HG02763 (cell line): ENCODE results near the gene TCHP.
A peak's percentile ranks its signal among the peaks of the same experiment; 100 is the strongest.
"Not testable (repeated sequence)": the region's sequence is repeated elsewhere in the genome, so short reads cannot be mapped to it uniquely, and the experiment has no call there.

Experiments used
- ATAC-seq: cut with Tn5 transposase; IDR thresholded peaks from one replicate; pipeline ENCODE4 v1.9.1; 2021; ENCODE audit warnings: mild to moderate bottlenecking, moderate library complexity; ENCODE audit not compliant: unreplicated experiment

The TCHP gene

GRCh38 chr12:109878749-109879148 lies 21.3 kb upstream of the TCHP start:
- ATAC-seq = no peak

DNA sequence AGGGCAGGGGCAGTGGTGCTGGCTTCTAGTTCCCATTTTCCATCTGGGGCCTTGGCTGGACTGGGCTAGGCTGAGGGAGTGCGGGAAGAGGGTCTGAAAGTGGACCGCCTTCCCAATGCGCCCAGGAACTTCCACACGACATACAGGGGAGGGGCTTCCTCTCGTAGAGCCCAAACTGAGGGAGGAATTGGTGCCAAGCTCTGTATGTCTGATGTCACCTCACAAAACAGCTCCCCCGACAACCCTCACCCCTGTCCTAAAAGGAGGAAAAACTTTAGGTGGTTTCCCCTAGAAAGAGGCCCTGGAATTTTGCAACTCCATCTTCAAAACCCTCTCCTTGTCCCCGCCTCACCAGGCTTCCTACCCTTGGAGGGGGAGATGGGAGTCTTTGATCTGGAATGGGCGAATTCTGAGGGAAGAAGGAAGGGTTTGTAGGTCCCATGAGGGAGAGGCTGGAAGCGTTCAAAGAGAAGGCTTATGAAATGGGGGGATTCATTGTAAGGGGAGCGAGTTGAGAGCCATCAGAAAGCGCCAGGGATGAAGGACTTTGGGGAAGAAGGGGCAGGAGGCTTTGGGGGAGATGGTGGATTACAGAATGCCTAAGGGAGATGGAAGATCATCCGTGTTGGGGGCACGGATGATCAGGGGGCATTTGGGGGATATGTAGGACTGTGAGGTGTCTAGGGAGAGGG lies 20.6 kb upstream of the TCHP start:
- ATAC-seq = no peak

- peak; percentile 94 for ATAC-seq
Measured at GRCh38 chr12:109880043-109880931, 19.8 kb upstream of the TCHP start, which contains the start of gene GLTP. Gene GLTP, minus strand, starts transcription at chr12:109880541. Its CDS starts 167 bp downstream, at chr12:109880374.

- ATAC-seq = no peak
Measured at GRCh38 chr12:109880938-109881337, 19.1 kb upstream of the TCHP start.

DNA sequence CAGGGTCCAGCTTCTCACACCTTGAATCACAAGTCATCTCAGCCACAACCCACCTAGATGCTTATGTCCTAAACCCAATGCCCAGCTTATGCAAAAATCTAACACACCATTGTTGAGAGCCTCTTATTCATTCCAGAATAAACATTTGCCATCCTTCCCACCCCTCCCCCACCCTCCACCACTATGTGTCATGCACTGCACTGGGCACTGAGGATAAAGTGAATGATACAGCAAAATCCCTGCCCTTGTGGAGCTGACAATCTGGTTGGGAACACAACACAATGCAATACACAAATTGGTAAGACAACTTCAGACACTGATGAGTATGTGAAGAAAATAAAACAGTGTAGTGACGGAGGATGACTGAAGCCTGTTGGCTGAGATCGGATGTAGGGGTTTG lies 18.3 kb upstream of the TCHP start:
- ATAC-seq = no peak

- no peak for ATAC-seq
Measured at GRCh38 chr12:109883461-109883860, 16.6 kb upstream of the TCHP start.

DNA sequence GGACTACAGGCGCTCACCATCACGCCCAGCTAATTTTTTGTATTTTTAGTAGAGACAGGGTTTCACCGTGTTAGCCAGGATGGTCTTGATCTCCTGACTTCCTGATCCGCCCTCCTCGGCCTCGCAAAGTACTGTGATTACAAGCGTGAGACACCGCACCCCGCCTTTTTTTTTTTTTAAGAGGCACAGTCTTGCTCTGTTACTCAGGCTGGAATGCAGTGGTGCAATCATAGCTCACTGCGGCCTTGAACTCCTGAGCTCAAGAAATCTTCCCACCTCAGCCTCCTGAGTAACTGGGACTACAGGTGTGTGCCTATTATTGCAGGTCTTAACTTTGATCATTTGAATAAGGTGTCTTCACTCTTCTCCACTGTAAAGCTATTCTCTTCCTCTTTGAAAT lies 14.5 kb upstream of the TCHP start:
- no peak for ATAC-seq

GRCh38 chr12:109888179-109889020 lies 11.7 kb upstream of the TCHP start:
- no peak for ATAC-seq

DNA sequence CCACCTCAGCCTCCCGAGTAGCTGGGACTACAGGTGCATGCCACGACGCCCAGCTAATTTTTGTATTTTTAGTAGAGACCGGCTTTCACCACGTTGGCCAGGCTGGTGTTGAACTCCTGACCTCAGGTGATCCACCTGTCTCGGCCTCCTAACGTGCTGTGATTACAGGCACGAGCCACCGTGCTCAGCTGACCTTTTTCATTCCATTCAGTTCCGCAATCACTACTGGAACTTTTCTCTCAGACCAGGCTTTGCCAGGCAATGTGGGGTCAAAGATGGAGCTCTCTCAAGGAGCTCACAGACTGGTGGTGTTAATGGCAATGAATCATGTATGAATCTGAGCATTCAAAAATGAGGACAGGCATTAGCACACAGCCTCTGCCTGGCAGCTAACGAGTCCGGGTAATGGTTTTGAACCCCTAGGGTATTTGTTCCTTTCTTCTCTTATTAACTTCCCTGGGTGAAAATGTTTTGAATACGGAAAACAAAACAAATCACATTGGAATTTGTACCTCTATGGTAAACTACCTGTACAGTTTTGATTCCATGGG lies 9.4 kb upstream of the TCHP start:
- ATAC-seq = no peak

GRCh38 chr12:109891731-109892130 lies 8.3 kb upstream of the TCHP start:
- ATAC-seq = not testable (repeated sequence)

DNA sequence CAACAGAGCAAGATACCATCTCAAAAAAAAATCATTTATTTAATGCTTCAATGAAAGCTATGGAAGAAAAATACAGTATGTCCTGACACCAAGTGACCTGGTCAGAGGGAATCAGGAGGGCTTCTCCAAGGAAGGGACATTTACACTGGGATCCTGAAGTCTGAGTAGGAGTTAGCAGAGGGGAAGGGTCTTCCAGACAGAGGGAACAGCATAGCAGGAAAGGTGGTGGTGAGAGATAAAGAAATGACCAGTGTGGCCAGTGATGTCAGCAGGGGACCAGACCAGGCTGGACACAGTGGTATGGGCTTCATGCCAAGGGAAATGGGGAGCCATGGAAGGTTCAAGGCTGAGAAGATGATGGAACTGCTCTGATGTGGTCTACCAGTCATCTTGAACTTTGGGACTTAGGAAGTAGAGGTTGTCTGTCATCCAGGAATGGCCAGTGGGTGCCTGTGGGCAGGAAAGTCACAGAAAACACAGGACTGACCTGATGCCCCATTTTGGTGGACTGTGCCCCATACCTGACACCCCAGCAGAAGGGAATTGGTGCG lies 7.8 kb upstream of the TCHP start:
- ATAC-seq = no peak

GRCh38 chr12:109892748-109893147 lies 7.3 kb upstream of the TCHP start:
- peak; percentile 72 for ATAC-seq

- ATAC-seq = no peak
Measured at GRCh38 chr12:109893261-109893995, 6.6 kb upstream of the TCHP start.

DNA sequence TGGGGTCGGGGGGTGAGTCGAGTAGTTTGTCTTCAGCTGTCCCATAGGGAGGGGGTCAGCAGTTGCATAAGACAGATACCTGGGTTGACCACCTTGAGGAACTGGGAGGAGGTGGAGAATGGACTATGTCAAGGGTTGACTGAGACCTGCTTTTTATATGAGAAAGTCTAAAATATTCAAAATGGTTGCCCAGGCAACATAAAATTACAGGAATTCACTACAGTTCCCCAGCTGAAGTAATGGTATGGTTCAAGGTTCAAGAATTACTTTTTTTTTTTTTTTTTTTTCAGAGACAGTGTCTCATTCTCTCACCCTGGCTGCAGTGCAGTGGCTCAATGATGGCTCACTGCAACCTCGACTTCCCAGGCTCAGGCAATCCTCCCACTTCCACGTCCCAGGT lies 5.1 kb upstream of the TCHP start:
- no peak for ATAC-seq

GRCh38 chr12:109896188-109896587 lies 3.9 kb upstream of the TCHP start:
- no peak for ATAC-seq

DNA sequence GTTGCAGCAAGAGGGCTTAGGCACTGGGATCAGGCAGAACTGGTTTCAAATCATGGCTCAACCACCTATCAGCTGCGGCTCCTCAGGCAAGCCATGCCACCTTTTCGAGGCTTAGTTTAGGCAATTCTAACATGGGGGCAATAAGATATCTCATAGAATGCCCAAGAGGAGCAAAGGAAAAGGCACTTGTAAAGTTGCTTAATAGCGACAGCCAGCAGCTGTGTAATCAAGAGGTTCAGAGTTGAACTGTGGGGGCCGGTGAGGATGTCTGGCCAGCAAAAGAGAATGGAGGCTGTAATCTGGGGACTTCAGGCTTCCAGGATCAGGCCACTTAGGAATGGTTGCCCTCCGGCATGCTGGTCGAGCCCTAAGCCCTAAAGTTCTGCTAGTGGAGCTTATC lies 3.0 kb upstream of the TCHP start:
- ATAC-seq = no peak

- not testable (repeated sequence) for ATAC-seq
Measured at GRCh38 chr12:109899345-109899744, 729 bp upstream of the TCHP start.

DNA sequence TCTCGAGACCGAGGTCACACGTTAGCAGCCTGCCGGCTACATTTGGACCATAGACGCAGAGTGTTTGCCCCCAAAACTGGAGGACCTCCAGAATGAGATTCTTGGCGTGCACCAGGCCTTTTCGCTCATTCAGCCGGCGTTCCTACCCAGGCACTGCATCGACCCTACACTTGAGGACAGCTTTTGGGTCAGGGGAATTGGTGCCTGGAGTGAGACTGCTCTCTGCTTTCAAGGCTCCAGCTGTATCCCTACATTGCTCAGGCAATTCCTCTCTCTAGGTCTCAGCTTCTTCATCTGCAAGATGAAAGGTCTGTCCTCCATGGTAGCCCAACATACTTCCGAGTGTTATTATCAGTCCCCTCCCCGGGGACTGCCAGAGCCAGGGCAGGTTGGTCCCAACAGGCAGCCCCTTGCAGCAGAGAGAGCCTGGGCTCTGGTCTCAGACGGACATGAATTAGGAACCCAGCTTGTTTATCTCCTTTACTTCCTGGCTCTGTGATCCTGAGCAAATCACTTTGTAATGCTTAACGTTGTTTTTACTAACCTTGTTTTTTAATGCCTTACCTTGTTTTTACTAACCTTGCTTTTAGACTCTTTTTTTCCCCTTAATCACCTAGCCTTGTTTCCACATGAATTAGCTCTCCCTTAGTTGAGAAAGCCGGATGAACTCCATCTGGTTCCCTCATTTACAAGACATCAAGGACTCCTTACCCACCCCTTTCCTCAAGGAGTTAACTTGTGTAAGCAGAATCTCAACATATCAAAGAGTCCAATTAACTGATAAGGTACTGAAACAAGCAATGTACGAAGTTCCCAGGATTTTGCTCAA lies 892 bp downstream of the TCHP start:
- no peak for ATAC-seq

- no peak for ATAC-seq
Measured at GRCh38 chr12:109902891-109903418, 2.9 kb downstream of the TCHP start.
